ENCODE measurements around the gene DNLZ.

DNLZ gene

GRCh38 chr9:136341769-136342168 lies 21.8 kb downstream of the DNLZ start:
- no peak for DNase-seq (ENCODE audit: low read depth)
- H3K4me3 ChIP-seq (ENCODE audit: low read depth, low read length): no peak overlapping the region
- TF ChIP-seq, protein P1, sequence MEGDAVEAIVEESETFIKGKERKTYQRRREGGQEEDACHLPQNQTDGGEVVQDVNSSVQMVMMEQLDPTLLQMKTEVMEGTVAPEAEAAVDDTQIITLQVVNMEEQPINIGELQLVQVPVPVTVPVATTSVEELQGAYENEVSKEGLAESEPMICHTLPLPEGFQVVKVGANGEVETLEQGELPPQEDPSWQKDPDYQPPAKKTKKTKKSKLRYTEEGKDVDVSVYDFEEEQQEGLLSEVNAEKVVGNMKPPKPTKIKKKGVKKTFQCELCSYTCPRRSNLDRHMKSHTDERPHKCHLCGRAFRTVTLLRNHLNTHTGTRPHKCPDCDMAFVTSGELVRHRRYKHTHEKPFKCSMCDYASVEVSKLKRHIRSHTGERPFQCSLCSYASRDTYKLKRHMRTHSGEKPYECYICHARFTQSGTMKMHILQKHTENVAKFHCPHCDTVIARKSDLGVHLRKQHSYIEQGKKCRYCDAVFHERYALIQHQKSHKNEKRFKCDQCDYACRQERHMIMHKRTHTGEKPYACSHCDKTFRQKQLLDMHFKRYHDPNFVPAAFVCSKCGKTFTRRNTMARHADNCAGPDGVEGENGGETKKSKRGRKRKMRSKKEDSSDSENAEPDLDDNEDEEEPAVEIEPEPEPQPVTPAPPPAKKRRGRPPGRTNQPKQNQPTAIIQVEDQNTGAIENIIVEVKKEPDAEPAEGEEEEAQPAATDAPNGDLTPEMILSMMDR (IDR thresholded peaks at IDR 0.05; ENCODE audit: low read depth, low read length, missing control alignments): no peak
- in situ Hi-C loops (cut with HindIII; ENCODE audit: low sequenced_read_pairs): no loop called here

- in situ Hi-C loops (cut with HindIII; ENCODE audit: low sequenced_read_pairs): no loop called here
- DNase-seq (ENCODE audit: low read depth): no peak
- TF ChIP-seq, protein P1 (IDR thresholded peaks at IDR 0.05; ENCODE audit: low read depth, low read length, missing control alignments): no peak
- no peak overlapping the region for H3K4me3 ChIP-seq (ENCODE audit: low read depth, low read length)
Measured at GRCh38 chr9:136341042-136341655, 22.4 kb downstream of the DNLZ start.

GRCh38 chr9:136340356-136341041 lies 23.0 kb downstream of the DNLZ start:
- H3K4me3 ChIP-seq (ENCODE audit: low read depth, low read length): no peak overlapping the region
- DNase-seq (ENCODE audit: low read depth): no peak
- TF ChIP-seq, protein P1 (IDR thresholded peaks at IDR 0.05; ENCODE audit: low read depth, low read length, missing control alignments): no peak
- in situ Hi-C loops (cut with HindIII; ENCODE audit: low sequenced_read_pairs): no loop called here

GRCh38 chr9:136339958-136340310 lies 23.6 kb downstream of the DNLZ start:
- TF ChIP-seq, protein P1 (IDR thresholded peaks at IDR 0.05; ENCODE audit: low read depth, low read length, missing control alignments): no peak
- in situ Hi-C loops (cut with HindIII; ENCODE audit: low sequenced_read_pairs): no loop called here
- no peak for DNase-seq (ENCODE audit: low read depth)
- H3K4me3 ChIP-seq (ENCODE audit: low read depth, low read length): no peak overlapping the region

DNA sequence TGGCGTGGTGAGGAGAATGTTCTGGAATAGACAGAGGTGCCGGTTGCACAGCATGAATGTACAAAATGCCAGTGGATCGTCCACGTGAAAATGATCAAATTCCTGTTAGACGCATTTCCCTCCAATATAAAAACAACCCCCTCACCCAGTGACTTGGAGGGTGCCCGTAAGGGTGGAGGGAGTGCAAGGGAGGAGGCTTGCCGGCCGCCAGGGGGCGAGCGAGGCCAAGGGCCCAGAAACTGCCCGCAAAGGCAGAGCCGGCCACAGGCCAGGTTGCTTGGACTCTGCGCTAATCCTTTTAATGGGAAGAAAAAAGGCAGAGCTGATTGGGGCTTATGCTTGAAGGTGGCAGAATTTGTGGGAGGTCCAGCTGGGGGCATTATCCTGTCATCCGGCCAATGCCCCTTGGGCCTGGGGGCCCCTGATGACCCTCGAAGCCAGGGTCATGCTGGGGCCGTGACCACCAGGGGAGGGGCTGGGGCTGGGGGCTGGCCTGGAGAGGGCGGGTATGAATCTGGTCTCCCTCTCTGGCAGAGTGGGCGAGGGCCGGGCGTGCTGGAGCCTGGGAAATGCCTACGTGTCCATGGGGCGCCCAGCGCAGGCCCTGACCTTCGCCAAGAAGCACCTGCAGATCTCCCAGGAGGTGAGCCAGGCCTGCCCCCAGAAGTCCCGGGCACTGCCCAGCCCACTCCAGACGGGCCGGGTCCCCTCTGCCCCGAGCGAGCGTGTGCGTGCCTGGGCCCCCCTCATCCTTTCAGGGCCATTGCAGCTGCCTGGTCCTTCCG lies 24.2 kb downstream of the DNLZ start:
- TF ChIP-seq, protein P1 (IDR thresholded peaks at IDR 0.05; ENCODE audit: low read depth, low read length, missing control alignments): peak; percentile 97
- H3K4me3 ChIP-seq (ENCODE audit: low read depth, low read length): no peak overlapping the region
- peak; percentile 41 for DNase-seq (ENCODE audit: low read depth)

DNA sequence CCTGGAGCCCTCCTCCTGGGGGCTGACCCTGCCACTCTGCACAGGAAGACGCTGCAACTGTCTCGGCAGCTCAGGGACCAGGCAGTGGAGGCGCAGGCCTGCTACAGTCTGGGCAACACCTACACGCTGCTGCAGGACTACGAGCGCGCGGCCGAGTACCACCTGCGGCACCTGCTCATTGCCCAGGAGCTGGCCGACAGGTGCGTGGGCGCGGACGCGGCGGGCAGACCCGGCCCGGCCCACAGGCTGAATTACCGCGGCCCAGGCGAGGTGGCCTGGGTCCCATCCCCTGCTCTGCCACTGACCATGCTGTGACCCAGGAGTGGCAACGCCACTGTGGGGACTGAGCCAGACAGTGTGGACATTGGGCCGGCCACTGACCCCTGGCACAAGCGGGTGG lies 25.0 kb downstream of the DNLZ start:
- TF ChIP-seq, protein P1 (IDR thresholded peaks at IDR 0.05; ENCODE audit: low read depth, low read length, missing control alignments): no peak
- no peak for DNase-seq (ENCODE audit: low read depth)
- H3K4me3 ChIP-seq (ENCODE audit: low read depth, low read length): no peak overlapping the region
- in situ Hi-C loops (cut with HindIII; ENCODE audit: low sequenced_read_pairs): no loop called here

More for the DNA sequence above, 24.2 kb downstream of the DNLZ start:
- in situ Hi-C loops (cut with HindIII; ENCODE audit: low sequenced_read_pairs): no loop called here

All from astrocyte of the cerebellum (primary cell).